HEK293T (cell line): ENCODE results near the gene NFIC.

Experiments used
- ARNT ChIP-seq: fragments of 450-650 bp; IDR thresholded peaks from 2 replicates; pipeline ENCODE4 v1.6.1; 2017; ENCODE audit warnings: mild to moderate bottlenecking
- BHLHE40 ChIP-seq: fragments of 450-650 bp; IDR thresholded peaks from 2 replicates; pipeline ENCODE4 v1.6.1; 2016; ENCODE audit warnings: mild to moderate bottlenecking, moderate library complexity, borderline replicate concordance
- FOXA1 ChIP-seq: fragments of 450-650 bp; IDR thresholded peaks from 2 replicates; pipeline ENCODE4 v1.6.1; 2016; ENCODE audit warnings: mild to moderate bottlenecking
- FOXM1 ChIP-seq: fragments of 450-650 bp; IDR thresholded peaks from 2 replicates; pipeline ENCODE4 v1.6.1; 2017; ENCODE audit warnings: mild to moderate bottlenecking, borderline replicate concordance
- NFRKB ChIP-seq: fragments of 450-650 bp; IDR thresholded peaks from 2 replicates; pipeline ENCODE4 v1.6.1; 2016; ENCODE audit warnings: mild to moderate bottlenecking, moderate library complexity
- PKNOX1 ChIP-seq: fragments of 450-650 bp; IDR thresholded peaks from 2 replicates; pipeline ENCODE4 v1.6.1; 2016
- SP1 ChIP-seq: fragments of 450-650 bp; IDR thresholded peaks from 2 replicates; pipeline ENCODE4 v1.6.1; 2017
- TARDBP ChIP-seq: fragments of 450-650 bp; IDR thresholded peaks from 2 replicates; pipeline ENCODE4 v1.6.1; 2016

DNA sequence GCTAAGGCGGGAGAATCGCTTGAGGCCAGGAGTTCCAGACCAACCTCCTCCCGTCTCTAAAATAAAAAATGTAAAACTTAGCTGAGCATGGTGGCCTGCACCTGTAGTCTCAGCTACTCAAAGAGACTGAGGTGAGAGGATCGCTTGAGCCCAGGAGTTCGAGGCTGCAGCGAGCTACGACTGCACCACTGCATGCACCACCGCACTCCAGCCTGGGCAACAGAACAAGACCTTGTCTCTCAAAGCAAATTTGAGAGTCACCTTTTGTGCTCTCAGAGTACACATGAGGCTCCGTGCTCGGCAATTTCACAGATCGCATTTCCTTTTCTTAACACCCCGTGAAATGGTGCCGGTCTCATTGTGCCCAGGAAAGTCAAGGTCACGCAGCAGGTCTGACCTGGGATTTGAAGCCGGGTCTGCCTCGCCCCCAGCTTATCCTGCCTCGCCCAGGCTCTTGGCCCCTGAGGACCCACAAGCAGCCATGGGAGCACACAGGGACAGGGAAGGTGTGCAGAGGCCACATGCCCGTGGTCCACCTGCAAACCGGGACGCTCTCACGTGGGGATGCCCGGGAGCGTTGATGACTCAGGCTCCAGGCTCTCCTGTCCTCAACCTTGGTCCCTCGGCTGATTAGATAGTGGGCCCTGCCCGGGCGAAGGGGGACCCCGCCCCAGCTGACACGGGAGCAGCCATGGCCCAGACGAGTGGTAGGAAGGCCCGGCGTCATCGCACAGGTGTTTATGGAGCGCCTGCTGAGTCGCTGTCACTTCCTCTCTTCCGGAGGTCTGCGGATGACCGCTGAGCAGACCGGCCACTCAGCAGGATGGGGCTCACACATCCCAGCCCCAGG is 115.1 kb downstream of the NFIC start:
- TF ChIP-seq FOXM1 (no peak), TARDBP (no peak), SP1 (no peak), FOXA1 (no peak), BHLHE40 (no peak), ARNT (no peak), PKNOX1 (no peak), NFRKB (no peak)
